SIG-M5 treated with dmso at 0.1 percent for 504 hours (cell line): ENCODE results near the gene FEN1.
A peak's percentile ranks its signal among the peaks of the same experiment; 100 is the strongest.

Experiments used
- DNase-seq: peaks from one replicate; lab custom pipeline; 2025; ENCODE audit not compliant: unreplicated experiment; lab: John Stamatoyannopoulos, UW

Gene FEN1, protein sequence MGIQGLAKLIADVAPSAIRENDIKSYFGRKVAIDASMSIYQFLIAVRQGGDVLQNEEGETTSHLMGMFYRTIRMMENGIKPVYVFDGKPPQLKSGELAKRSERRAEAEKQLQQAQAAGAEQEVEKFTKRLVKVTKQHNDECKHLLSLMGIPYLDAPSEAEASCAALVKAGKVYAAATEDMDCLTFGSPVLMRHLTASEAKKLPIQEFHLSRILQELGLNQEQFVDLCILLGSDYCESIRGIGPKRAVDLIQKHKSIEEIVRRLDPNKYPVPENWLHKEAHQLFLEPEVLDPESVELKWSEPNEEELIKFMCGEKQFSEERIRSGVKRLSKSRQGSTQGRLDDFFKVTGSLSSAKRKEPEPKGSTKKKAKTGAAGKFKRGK

DNA sequence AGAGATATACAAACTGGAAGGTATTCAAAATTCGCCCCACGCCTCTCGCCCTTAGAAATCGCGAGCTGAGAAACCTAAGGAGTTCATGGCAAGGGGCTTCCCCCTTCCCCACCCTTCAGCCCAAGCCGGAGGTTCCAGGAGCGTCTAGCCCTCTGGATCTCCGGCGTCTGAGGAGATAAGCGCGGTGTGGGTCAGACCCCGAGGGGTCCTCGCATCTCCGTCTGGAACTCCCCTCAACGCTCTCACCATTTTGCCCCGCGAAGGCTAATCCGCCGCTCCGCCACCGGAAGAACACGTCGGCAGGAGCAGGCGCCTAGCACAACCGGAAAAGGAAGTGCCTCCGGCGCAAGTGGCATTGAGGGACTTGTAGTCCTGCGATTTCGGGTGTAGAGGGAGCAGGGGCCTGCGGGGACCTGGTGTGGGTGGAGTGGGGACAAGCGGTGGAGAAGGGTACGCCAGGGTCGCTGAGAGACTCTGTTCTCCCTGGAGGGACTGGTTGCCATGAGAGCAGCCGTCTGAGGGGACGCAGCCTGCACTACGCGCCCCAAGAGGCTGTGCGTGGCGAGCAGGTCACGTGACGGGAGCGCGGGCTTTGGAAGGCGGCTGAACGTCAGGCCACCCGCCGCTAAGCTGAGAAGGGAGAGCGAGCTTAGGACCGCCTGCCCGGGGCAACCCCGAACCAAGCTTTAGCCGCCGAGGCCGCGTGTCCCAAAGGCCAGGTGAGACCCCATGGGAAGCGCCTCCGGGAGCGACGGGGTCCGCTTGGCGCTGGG, at the start of gene FEN1, which contains the start of gene TMEM258:
FEN1 (plus strand) TSS at position 602 of the 773 bp plus-strand sequence. CDS start 2,451 bp downstream, outside the sequence.
TMEM258 (minus strand) TSS at position 290 of the 773 bp plus-strand sequence; CDS start at position 249, 41 bp downstream.
- peak; percentile 89 for DNase-seq

DNA sequence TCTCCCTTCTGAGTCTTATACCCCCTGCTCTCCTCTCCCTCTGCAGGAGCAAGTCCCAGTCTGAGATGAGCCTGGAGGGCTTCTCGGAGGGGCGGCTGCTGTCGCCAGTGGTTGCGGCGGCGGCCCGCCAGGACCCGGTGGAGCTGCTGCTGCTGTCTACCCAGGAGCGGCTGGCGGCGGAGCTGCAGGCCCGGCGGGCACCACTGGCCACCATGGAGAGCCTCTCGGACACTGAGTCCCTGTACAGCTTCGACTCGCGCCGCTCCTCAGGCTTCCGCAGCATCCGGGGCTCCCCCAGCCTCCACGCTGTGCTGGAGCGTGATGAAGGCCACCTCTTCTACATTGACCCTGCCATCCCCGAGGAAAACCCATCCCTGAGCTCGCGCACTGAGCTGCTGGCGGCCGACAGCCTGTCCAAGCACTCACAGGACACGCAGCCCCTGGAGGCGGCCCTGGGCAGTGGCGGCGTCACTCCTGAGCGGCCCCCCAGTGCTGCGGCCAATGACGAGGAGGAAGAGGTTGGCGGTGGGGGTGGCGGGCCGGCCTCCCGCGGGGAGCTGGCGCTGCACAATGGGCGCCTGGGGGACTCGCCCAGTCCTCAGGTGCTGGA, 49.1 kb upstream of the FEN1 start:
- DNase-seq: no peak

DNA sequence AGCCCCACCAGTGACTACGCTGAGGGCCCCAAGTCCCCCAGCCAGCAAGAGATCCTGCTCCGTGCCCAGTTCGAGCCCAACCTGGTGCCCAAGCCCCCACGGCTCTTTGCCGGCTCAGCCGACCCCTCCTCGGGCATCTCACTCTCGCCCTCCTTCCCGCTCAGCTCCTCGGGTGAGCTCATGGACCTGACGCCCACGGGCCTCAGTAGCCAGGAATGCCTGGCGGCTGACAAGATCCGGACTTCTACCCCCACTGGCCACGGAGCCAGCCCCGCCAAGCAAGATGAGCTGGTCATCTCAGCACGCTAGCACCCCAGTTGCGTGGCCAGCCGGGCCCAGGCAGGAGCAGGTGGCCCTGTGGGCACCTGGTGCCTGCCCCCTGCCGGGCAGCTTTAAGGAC, 48.5 kb upstream of the FEN1 start:
- no peak for DNase-seq

DNA sequence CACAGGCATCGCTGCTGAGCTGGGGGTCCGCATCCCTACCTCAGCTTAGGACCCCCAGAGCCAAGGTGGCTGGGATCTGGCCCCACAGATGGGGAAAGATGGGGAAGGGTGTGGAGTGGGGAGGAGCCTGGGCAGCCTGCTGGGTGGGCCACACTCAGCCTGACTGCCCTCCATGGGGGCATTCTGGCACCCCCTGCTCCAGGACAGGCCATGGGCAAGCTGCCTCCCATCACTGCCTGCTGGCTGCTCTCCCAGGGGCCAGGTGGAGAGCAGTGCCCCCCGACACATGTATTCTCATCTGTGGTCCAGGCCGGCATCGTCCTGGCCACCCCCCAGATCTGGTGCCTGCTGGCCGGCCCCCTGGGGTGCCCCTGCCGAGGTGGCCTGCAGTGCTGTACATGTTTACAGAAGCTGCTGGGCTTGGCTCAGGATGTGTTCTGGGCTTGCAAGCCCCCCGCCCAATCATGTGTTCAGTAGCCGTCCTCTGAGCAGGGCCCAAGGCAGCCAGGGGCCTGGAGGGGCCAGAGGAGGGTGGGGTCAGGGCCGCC, 48.0 kb upstream of the FEN1 start:
- no peak for DNase-seq

DNA sequence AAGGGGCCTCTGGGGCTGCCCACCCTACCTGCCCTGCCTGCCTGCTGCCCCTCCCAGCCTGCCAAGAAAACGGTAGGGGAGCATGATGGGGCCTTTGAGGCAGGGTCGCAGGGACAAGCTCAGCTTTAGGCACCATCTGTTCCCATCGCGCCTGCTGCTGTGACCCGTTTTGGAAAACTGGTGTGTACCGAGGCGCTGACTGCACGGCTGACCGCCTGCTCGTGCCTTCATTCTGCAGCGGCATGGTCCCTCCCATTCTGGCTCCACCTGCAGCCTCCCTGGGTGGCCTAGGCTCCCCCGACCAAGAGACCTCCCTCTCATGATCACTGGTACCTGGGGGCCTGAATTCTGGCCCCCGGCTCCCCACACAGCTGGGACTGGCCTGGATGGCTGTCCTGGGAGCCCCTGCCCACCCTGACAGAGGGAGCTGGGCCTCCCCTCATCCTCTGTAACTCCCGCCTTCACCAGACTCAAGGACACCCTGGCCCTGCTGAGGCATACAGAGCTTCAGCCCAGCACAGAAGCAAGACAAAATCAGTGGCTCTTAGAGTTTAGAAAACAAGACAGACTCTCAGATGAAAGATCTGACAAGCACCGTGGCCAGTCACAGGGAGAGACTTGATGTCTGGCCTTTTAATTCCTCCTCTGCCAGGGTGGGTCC, 46.8 kb upstream of the FEN1 start:
- no peak for DNase-seq

DNA sequence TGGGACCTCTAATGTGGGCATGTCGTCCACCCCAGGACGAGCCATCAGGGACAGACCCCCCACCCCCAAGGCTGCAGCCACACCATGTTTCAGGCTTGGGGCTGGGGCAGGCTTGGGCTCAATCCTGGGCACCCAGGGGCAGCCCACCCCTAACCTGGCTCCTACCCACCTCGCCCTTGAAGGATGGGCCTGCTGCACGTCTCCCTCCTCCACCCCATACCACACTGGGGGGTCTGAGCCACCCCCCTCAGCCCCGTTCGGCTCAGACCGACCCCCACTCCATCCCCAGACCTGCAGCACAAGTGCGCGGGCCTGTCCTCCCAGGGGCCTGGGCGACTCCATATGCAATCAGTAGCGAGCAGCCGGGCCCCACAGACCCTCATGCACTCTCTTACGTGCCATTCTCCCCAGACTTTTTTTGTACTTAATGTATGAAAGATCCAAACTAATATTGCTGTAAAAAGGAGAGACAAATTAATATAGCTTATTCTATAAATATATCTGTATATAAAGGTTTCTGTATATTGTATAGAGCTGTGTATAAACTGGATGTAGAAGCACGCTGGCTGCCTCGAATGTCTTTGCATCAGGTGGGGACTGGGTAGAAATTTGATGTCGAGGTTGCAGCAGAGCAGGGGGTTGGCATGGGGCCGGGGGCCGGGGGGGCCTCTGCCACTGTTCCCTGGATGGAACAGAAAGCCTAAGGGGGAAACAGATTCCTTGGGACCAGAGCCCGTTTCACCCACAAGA, 46.1 kb upstream of the FEN1 start:
- no peak for DNase-seq

DNA sequence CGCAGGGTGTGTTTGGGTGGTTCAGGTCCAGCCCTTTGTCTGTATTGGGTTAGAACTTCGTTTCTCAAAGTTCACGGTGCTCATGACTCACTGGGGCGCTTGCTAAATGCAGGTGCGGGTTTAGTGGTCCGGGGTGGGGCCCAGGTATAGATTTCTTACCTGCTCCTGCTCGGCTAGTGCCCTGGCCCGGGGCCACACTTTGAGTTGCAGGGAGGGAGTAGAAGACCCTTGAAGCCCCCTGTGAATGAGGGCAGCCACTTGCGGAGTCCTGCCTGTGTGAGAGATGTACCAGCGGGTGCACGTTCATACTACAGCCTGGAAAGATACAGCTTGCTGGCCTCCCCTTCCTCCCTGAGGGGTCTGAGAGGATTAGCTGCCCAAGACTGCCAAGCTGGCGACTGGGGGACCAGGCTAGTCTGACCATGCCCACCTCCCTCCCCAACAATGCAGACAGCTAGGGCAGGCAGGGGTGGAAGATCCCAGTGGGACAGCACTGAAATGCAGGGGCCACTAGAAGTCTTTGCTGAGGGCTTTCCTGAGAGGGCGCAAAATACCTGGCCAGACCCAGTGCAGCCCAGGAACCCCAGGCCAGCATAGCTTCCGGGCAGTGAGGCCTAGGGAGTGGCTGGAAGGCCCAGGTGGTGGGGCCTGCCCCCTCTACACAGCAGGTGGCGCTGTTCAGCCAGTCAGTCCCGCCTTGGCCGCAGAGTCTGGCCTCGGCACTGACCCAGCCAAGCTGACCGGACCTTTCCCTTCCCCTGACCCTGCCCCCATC, 45.3 kb upstream of the FEN1 start:
- peak; percentile 35 for DNase-seq

DNA sequence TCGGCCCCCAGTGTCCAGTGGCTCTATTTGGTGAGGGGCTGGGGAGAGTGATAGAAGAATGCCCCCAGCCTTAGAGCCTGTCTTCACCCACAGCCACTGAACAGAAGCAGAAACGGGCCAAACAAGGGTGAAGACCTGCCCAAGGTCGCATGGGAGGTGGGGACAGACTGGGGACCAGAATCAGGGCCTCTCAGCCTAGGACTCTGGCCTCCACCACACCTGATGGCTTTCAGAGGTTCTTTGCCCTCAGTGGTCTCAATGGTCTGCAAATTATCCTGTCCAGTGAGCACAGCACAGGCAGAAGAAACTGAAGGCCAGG, 44.8 kb upstream of the FEN1 start:
- DNase-seq: no peak

DNA sequence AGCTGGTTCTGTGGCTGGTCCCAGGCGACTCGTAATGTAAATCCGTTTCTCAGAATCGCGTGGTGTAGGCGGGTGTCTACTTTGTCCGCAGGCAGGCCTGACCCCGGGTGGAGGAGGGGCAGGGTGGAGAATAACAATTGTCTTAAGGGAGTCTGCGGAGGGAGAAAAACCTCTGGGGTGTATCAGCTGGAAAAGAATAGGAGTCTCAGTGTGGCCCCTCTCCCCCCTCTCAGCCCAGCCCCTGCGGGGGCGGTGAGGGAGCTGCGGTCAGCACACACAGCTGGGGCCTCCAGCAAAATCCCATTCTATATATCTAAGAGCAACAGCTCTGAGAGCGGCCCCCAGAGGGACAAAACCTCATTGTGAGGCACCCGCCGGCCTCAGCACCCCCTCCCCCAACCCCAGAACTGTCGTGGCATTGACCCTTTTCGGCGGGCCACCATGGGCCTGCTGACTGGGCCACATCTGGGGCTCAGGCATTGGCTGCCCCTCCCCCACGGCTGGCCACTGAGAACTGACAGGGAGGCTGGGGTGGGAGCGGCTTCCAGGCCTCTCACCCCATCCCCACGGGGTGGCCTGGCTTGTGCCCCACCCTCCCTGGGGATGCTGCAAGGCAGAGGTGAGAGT, 43.0 kb upstream of the FEN1 start:
- no peak for DNase-seq

DNA sequence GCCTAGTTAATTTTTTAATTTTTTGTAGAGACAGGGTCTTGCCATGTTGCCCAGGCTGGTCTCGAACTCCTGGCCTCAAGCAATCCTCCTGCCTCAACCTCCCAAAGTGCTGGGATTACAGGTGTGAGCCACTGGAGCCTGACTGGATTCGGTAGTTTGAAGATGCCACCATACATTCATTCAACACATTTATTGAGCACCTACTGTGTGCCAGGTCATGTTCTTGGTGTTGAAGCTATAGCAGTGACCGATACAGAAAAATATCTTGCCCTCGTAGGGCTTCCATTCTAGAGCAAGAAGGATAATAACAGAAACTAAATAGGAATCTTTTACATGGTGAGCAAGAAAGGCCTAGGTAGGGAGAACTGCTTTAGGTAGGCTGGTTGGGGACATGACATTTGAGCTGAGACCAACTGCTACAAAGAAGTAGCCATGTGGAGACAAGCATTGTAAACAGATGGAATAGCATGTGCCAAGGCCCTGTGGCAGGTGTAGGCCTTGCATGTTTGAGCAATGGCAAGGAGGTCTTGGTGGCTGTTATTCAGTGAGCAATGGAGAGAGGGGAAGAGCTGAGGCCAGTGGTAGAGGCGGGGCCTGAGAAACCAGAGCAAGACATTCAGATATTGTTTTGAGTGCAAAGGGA, 42.0 kb upstream of the FEN1 start:
- DNase-seq: no peak

DNA sequence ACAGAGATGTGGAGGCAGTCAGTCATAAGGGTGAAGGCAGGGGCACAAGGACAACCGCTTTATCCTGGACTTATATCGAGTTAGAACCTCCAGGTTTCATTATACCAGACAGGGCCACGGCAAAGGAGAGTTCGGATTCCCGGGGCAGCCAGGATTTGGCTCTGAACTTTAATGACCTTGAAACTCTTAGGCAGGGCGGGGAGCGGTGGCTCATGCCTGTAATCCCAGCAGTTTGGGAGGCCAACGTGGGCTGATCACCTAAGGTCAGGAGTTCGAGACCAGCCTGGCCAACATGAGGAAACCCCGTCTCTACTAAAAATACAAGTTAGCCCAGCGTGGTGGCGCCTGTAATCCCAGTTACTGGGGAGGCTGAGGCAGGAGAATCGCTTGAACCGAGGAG, 41.3 kb upstream of the FEN1 start:
- DNase-seq: no peak

DNA sequence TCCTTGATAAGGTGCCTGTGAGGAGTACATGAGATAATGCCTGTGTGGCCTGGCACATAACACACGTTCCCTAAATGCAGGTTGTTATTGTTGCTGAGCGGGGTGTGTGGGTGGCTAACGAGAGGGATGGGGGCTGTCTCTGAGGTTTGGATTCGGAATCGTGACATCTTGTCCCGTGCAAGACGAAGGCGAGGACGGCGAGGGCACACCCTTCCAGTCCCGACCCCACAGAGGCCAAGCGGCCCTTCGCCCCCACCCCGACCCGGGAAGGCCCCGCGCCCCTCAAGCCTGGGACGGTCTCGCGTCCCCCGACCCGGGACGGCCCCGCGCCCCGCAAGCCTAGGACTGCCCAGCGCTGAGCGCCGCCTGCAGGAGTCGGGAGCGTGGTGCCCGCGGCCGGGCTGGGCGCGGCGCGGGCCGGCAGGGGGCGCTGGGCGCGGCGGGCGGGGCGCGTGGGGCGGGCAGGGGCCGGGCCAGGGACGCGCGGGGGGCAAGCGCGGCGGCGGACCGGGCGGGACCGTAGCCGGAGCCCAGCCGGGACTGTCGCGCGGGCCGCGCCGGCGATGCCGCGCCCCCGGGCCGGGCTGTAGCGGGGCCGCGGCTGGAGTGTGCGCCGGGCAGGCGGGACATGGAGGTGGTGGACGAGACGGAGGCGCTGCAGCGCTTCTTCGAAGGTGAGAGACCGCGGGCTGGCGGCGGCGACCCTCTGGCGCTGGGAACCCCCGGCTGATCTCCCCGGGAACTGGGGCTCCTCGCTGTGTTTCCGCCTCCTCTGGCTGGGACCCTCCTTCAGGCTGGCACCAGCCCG, 40.4 kb upstream of the FEN1 start, which contains the start of gene MYRF:
MYRF (plus strand) TSS at position 520 of the 808 bp plus-strand sequence; CDS start at position 629, 109 bp downstream.
- no peak for DNase-seq

DNA sequence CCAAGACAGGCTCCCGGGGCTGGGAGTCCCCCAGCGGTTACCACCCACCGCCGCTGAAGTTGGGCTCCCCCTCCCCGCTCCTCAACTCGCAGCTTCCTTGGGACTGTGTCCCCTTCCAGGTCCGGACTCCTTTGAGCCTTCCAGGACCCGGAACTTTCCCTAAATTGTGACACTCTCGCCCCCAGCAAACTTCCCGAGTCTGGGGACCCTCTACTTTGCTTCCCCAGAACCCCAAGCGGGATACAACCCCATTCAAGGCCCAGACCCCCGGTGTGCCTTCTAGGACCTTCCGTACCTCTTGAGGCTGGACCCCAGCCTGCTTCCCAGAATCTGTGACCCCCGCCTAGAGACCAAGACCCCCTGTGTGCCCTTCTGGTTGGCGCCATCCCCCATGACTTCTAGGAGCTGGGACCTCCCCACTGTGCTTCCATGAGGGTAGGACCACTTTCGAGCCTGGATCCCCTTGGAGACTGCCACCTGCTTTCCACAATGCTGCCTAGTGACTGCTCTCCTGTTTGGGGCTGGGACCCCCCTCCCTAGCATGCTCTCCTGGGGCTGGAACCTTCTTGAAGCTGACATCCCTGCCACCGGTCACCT, 39.7 kb upstream of the FEN1 start:
- DNase-seq: no peak

DNA sequence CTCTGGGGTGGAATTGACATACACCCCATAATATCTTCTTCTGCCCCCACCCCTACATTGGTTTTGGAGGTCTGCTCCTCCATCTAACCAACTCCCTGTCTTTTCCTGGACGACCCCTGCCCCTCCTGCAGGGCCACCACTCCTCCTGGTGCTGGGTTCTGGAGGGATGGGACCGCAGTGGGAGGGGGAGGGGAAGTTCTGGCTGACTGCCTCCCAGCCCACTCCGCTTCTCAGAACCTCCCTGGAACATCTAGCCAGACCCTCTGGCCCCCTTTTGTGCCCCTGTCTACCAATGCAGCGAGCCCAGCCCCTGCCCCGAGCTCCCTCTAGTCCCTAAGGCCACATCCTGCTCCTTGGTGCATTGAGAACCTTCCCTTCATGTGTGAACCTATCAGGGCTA, 39.0 kb upstream of the FEN1 start:
- DNase-seq: no peak

DNA sequence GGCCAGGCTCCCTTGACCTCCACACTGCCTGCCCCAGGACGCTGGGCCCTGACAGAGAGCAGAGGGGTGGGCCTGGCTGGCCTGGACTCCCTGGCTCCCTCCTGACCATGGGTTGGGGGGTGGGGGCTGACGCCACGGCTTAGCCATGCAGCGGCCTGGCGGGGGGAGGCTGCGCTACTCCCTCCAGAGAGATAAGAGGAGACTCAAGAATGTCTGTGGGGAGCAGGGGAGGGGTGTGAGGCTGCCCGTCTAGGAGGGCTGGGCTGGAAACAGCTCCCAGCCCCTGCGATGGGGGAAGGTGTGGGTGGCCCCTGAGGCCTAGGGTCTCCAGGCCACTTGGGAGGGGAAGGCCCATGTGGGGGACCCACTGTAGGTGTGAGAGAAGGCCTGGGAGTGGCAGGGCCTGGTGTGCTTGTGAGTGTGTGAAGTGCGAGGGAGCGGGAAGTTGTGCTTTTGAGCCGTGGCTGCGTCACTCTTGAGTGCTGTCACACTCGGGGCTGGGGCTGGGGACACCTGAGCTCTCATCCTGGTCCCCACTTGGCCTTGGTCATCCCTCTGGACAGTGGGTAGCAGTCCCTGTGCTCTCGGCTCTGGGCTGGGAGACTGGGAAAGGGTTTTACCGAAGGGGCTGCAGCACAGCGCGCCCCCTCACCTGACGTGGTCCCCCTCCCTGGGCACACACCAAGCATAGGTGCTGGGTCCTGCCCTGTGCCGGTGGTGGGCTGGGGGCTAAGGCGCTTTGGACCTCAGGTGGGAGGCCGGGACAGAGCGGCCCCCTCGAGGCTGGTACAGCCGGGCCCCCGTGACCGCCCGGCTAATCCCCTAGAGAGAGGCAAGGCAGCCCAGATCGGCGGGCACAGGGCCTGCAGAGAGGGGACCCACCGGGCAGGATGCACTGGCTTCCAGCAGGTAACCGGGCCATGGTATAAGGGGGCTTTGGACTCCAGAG, 37.9 kb upstream of the FEN1 start:
- no peak for DNase-seq

DNA sequence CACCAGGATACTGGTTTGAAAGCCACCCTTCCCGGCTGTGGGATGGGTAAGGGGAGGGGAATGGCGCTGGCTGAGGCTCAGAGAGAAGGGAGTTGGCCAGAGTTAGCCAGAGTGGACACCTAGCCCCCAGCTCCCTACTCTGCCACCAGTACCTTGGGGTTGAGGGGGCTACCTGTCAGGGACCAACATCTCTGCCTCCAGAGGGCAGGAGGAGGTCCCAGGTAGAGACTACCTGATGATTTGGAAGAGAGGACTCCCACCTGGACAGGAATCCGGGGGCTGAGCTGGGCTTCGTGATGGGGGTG, 36.6 kb upstream of the FEN1 start:
- DNase-seq: no peak
